ENCODE measurements around the gene TFF1.

TFF1 gene

DNA sequence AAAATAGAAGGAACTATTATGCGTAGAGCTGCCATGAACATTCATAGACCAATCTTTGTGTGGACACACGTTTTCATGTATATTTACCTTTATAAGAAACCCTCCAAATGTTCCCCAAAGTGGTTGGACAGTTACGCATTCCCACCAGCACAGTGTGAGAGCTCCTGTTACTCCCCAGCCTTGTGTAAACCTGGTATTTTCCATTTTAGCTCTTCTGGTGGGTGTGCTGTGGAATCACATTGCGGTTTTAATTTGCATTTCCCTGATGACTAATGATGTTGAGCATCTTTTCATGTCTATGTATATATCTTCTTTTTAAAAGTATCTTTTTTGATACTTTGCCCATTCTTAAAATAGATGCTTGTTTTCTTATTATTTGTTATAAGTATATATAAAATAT is 34.2 kb upstream of the TFF1 start:
- DNase-seq (ENCODE audit: low read depth in 4 of 4, low spot score in 1 of 4): no peak

DNA sequence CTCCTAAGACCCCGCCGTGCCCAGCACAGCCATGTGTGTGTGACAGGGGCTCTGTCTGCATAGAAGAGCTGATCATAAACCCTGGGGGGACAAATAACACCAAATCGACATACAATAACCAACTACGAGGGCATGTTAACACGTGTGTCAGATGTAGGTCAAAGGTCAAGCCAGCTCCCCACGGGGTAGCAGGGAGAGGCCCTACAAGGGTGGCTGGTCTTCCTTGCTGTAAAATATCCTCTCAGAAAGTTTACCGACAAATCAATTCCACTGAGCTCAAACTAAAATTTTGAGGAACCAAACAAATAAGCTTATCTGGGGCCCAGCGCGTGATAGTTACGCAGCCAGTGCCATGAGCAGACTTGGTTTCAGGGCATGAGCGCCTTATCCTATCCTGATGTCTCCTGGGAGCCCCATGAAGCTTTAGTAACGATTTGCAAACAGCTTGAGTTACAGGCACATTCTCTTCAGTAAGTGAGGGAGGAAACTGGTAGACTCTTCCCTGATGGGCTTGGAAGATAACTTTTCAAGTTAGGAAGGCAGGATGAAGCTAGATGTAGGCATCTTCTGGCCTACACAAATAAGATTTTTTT is 32.2 kb upstream of the TFF1 start:
- no peak for DNase-seq (ENCODE audit: low read depth in 4 of 4, low spot score in 1 of 4)

- no peak for DNase-seq (ENCODE audit: low read depth in 4 of 4, low spot score in 1 of 4)
These were observed 31.5 kb upstream of the TFF1 start for GRCh38 chr21:42397746-42398394.

- DNase-seq (ENCODE audit: low read depth in 4 of 4, low spot score in 1 of 4): no peak
These were observed 30.7 kb upstream of the TFF1 start for GRCh38 chr21:42396799-42397745.

DNA sequence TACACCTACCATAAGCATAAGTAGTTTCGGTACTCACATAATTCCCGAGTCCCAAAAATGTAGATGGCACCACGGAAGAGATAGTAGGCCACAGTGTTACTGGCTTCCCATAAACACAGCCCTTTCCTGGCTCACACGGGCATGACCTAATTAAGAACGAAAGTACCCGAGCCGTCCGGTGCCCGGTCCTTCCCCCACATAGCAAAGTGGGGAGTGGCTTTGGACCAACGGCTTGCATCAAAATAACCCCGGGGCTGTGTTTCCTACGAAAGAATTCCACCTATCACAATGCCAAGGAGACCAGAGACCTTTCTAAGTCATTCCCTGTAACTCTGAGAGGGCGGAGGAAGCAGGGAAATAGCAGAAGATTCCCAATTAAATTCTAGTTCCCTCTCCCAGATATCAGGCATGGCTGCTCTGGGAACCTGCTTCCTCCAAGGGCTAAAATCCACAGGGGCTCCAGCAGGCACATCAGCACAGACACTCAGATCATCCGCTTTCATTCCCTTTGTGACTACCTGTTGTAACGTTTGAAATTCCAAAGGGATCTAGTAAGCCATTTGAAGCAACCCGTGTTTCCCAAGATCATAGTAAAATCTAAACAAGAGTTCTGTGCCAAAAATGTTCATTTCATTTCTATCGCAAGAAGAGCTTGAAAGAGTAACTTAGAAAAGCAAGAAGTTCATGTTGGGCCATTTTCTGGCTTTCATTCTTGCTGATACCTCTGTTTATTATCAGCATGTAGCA is 29.7 kb upstream of the TFF1 start, which contains the start of gene TMPRSS3:
TSS of gene TMPRSS3 (minus strand) at position 148 of the 747 bp plus-strand sequence. CDS start 635 bp downstream, outside the sequence.
- DNase-seq (ENCODE audit: low read depth in 4 of 4, low spot score in 1 of 4): no peak

GRCh38 chr21:42395302-42395701 is 29.0 kb upstream of the TFF1 start:
- no peak for DNase-seq (ENCODE audit: low read depth in 4 of 4, low spot score in 1 of 4)

DNA sequence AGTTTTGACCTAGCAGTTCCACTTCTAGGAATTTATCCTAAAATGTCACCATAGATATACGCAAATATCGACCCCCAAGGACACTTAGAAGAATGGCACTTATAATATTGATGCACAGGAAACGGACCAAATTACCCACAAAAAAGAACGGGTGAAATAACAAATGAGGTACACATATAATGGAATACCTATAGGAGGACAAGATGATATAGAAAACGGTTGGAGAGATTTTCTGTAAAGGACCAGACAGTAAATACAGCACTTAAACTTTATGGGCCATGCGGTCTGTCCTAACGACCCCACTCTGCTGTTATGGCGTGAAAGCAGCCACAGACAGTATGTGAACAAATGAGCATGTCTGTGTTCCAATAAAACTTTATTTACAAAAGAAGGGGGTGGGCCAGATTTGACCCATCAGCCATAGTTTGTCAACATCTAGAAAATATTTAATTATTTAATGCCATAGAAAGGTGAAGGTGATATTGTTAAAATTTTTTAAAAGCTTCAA is 27.2 kb upstream of the TFF1 start:
- DNase-seq (ENCODE audit: low read depth in 4 of 4, low spot score in 1 of 4): no peak

DNA sequence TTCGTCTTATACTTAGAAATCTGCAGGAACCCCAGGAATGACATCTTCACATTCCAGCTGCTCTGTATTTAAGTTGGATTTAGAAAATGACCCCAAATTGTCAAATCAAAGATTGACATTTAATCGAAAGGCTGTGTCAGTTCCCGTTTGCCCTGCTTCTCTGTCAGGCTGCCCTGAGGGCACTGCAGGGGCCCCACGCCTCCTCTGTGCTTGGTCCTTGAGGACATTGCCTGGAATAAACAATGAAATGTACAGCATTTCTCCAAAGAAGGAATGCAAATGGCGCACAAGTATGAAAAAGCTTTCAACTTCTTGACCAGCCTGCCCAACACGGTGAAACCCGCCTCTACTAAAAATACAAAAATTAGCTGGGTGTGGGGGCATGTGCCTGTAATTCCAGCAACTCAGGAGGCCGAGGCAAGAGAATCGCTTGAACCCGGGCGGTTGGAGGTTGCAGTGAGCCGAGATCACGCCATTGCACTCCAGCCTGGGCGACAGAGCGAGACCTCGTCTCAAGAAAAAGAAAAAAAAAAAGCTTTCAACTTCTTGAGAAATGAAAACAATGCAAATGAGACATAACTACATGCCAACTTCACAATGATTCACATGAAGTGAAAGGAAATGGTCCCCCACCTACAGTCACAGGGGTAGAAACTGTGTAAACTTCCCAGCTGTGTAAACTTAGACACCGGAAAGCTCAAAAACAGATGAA is 26.6 kb upstream of the TFF1 start:
- no peak for DNase-seq (ENCODE audit: low read depth in 4 of 4, low spot score in 1 of 4)

DNA sequence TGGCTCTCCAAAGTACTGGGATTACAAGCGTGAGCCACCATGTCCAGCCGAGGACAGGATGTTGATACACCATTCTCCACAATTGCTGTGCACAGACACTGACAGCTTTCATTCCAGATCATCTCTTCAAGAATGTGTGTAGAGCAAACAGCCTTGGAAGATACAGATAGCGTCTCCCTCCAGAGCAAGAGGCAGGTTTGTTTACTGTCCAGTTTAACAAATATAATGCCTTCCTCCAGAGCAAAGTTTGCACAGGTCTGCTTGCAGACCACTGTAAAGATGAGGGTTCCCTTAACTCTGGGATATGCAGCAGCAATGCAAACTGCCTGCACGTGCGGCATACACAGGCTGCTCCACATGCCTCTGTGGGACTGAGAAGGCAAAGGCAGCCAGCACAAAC is 25.0 kb upstream of the TFF1 start:
- no peak for DNase-seq (ENCODE audit: low read depth in 4 of 4, low spot score in 1 of 4)

GRCh38 chr21:42390696-42391095 is 24.4 kb upstream of the TFF1 start:
- no peak for DNase-seq (ENCODE audit: low read depth in 4 of 4, low spot score in 1 of 4)

DNA sequence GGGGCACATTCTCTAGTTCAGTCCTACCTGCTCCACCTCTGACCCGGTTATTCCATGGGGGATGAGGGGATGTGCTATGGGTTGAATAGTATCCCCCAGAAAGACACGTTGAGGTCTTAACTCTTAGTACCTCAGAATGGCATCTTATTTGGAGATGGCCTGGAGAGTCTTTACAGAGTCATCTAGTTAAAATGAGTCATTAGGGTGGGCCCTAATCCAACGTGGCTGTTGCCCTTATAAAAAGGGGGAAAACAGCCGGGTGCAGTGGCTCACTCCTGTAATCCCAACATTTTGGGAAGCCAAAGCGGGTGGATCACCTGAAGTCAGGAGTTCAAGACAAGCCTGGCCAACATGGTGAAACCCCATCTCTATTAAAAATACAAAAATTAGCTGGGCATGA is 23.9 kb upstream of the TFF1 start:
- DNase-seq (ENCODE audit: low read depth in 4 of 4, low spot score in 1 of 4): no peak

GRCh38 chr21:42389449-42389835 is 23.1 kb upstream of the TFF1 start:
- no peak for DNase-seq (ENCODE audit: low read depth in 4 of 4, low spot score in 1 of 4)

DNA sequence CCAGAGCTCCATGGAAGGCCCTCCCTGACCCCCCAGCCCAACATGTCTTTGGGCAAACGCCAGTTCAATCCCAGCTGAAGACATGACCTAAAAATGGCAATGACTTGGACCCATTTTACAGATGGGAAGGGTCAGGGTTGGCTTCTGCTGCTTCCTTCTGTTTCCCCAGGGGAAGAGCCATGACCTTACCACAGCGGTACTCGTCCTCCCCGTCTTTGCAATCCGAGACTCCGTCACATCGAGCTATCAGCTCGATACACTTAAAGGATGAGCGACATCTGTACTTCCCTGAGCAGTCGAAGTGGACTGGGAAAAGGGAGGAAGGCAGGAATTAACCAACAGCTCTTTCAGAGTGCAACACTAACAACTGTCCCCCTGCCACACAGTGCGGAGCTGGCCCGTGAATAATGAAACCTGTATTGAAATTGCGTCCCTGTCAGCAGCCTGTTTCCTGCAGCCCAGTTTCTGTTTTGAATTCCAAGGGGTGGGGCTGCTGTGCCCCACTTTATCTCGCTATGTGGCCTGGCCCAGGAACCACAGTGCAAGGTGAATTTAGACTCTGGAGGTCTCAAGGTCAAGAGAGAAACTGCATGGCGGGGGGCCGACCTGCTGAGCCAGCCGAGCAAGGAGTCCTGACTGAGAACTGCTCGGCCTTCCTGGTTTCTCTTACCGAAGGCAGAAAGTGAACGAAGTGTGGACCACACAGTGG is 22.6 kb upstream of the TFF1 start:
- no peak for DNase-seq (ENCODE audit: low read depth in 4 of 4, low spot score in 1 of 4)

DNA sequence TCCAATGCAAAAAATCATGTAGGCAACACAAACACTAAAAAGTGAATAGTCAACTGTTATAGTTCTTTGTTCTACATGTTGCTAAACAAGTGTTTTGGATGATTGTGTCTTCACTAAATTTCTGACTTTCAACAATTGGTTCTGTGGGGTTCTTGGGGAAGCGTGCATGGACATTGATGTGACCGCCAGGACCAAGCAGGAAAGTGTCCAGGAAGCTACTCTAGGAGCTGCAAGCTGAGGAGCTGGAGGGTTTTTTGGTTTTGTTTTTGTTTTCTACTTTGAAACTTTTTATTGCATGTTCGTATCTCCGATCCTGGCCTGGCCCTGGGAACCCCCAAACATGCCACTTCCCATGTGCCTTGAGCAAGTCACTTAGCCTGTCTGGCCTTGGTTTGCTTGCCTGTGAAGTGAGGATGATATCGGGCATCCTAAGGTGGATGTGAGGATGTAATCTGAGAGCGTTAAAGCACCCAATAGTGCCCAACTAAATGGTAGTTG is 21.6 kb upstream of the TFF1 start:
- no peak for DNase-seq (ENCODE audit: low read depth in 4 of 4, low spot score in 1 of 4)

GRCh38 chr21:42387164-42387563 is 20.8 kb upstream of the TFF1 start:
- DNase-seq (ENCODE audit: low read depth in 4 of 4, low spot score in 1 of 4): no peak

- no peak for DNase-seq (ENCODE audit: low read depth in 4 of 4, low spot score in 1 of 4)
These were observed 19.8 kb upstream of the TFF1 start for GRCh38 chr21:42386034-42386591.

DNA sequence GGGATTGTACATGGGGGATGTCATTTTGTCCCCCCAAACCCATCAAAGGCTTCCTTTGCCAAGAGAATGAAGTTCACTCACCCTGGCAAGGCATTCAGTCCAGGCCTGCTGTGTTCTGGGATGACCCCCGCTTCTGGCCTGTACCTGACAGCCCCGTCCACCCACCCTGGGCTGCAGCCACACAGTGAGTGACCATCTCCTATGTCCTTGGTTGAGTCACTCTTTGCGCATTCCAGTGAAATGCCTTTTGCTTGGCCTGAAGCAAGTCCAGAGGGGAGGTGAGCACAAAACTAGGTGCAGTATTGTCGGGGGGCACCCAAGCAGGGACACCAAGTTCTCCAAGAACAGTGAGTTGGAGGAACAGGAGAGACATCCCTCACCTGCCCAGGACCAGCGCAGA is 19.3 kb upstream of the TFF1 start:
- no peak for DNase-seq (ENCODE audit: low read depth in 4 of 4, low spot score in 1 of 4)

- DNase-seq (ENCODE audit: low read depth in 4 of 4, low spot score in 1 of 4): no peak
These were observed 18.7 kb upstream of the TFF1 start for GRCh38 chr21:42384989-42385388.

GRCh38 chr21:42384156-42384945 is 18.0 kb upstream of the TFF1 start:
- no peak for DNase-seq (ENCODE audit: low read depth in 4 of 4, low spot score in 1 of 4)

All from stimulated activated CD4-positive, alpha-beta T cell treated with anti-CD3 and anti-CD28 coated beads, Interleukin-1b, Interleukin-23, amount 100 ng/mL, for 24 hours (primary cell).